ENCODE results near the gene RASSF8.

The RASSF8 gene

DNA sequence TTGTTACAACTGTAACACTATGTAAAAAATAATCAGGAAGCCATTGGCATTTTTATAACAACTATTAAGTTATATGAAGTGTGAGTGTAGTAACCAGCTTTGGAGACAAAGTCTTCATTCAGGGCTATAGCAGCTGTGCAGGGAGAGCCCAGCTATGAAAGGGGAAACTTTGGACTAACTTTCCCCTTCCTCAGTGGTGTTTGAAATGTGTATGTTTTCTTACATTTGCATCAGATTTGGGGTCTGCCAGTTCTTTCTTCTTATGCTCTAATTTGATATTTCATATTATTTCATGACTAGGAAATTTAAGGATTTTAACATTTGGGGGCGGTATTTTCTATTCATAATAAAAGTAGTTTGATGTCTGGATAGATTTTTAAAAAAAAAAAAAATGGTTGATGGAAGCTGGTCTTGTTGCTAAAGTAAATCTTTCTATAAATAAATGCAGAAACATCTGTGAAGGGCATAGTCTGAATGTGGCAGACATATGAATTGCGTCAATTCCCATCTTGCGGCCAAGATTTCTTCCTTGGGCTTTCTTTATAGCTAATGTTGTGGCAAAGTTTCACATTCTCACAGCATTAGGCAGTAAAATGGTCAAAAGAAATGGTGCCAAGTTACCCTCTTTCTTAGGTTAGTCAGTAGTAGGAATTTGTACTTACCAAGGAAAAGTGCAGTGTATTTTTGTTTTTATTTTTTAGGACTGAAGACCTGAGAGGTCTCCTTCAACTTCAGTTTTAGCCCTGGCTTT lies 35.6 kb downstream of the RASSF8 start:
- H3K4me3 ChIP-seq (ENCODE audit: low read depth, low read length): no peak overlapping the region
- TF ChIP-seq CTCF (IDR thresholded peaks at IDR 0.05; ENCODE audit: low read depth, low read length) (no peak), MAX (IDR thresholded peaks at IDR 0.05; ENCODE audit: low read depth, low read length) (no peak), POLR2A (IDR thresholded peaks at IDR 0.05; ENCODE audit: extremely low read depth, insufficient read length) (no peak), MYC (IDR thresholded peaks at IDR 0.05; ENCODE audit: low read depth, low read length) (no peak)
- no peak for DNase-seq (ENCODE audit: low read depth)

DNA sequence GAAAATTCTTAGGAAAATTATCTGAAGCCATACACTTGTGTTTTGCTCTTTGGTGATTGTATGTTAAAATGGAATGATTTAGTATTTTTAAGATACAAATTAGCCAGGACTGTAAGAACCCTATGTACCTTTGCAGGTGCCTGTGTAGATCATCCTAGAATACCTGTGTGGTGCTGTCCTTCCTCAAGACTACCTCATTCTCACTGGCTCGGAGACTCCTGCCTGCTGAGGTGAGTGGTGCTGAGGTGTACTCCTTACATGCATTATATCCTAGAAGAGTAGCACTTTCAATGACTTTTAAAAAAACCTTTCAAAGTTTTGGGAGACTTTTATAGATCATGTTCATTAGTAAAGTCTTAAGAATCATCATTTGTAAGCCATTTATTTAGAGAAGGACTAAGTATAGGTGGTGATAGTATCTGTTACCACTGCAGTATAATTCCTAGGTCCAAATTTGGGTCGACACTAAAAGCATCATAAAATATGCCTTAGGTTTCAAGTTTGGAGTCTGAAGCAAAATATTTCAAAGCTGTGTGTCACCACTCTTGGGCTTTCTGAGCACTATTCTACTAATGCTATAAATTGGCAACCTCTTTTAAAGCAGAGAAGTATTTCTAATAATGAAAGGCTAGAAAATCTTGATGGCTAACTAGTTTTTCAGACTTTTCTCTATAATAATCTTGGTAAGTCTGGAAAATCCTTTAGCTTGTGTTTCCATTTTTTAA lies 36.6 kb downstream of the RASSF8 start:
- H3K4me3 ChIP-seq (ENCODE audit: low read depth, low read length): no peak overlapping the region
- no peak for TF ChIP-seq CTCF (IDR thresholded peaks at IDR 0.05; ENCODE audit: low read depth, low read length)
- TF ChIP-seq MYC (IDR thresholded peaks at IDR 0.05; ENCODE audit: low read depth, low read length): no peak
- TF ChIP-seq MAX (IDR thresholded peaks at IDR 0.05; ENCODE audit: low read depth, low read length): no peak
- no peak for TF ChIP-seq POLR2A (IDR thresholded peaks at IDR 0.05; ENCODE audit: extremely low read depth, insufficient read length)
- DNase-seq (ENCODE audit: low read depth): no peak

DNA sequence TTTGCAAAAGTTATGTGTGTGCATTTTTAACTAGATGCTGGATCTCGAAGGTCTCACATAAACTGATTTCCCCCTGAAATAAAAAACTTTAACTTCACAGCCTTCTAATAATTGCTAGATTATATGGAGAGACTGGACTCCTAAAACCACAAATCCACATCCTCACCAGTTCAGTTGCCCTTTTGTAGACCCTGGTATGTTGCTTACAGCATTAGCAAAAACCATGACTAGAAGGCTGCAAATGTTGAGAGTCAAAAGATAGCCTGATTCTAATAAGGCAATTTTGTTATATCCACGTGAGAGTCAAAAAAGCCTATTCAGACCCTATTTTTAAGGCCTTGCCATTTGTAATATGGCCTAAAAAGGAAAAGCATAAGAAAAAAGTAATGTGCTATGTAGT lies 37.4 kb downstream of the RASSF8 start:
- TF ChIP-seq MYC (IDR thresholded peaks at IDR 0.05; ENCODE audit: low read depth, low read length) (no peak), CTCF (IDR thresholded peaks at IDR 0.05; ENCODE audit: low read depth, low read length) (no peak), MAX (IDR thresholded peaks at IDR 0.05; ENCODE audit: low read depth, low read length) (no peak), POLR2A (IDR thresholded peaks at IDR 0.05; ENCODE audit: extremely low read depth, insufficient read length) (no peak)
- no peak overlapping the region for H3K4me3 ChIP-seq (ENCODE audit: low read depth, low read length)
- no peak for DNase-seq (ENCODE audit: low read depth)

- no peak for DNase-seq (ENCODE audit: low read depth)
- H3K4me3 ChIP-seq (ENCODE audit: low read depth, low read length): no peak overlapping the region
- TF ChIP-seq CTCF (IDR thresholded peaks at IDR 0.05; ENCODE audit: low read depth, low read length) (no peak), MAX (IDR thresholded peaks at IDR 0.05; ENCODE audit: low read depth, low read length) (no peak), MYC (IDR thresholded peaks at IDR 0.05; ENCODE audit: low read depth, low read length) (no peak), POLR2A (IDR thresholded peaks at IDR 0.05; ENCODE audit: extremely low read depth, insufficient read length) (no peak)
Observed at GRCh38 chr12:25996677-25997076, 38.2 kb downstream of the RASSF8 start.

- no peak for DNase-seq (ENCODE audit: low read depth)
- no peak overlapping the region for H3K4me3 ChIP-seq (ENCODE audit: low read depth, low read length)
- no peak for TF ChIP-seq MYC (IDR thresholded peaks at IDR 0.05; ENCODE audit: low read depth, low read length)
- no peak for TF ChIP-seq CTCF (IDR thresholded peaks at IDR 0.05; ENCODE audit: low read depth, low read length)
- no peak for TF ChIP-seq MAX (IDR thresholded peaks at IDR 0.05; ENCODE audit: low read depth, low read length)
- TF ChIP-seq POLR2A (IDR thresholded peaks at IDR 0.05; ENCODE audit: extremely low read depth, insufficient read length): no peak
Observed at GRCh38 chr12:25997201-25997963, 38.9 kb downstream of the RASSF8 start.
